HG03039 (cell line): ENCODE data around the gene PLCB4.

Source experiments
- ATAC-seq: cut with Tn5 transposase; IDR thresholded peaks from one replicate; pipeline ENCODE4 v1.9.1; 2021; ENCODE audit warnings: mild to moderate bottlenecking, moderate library complexity; ENCODE audit not compliant: unreplicated experiment

The PLCB4 gene

DNA sequence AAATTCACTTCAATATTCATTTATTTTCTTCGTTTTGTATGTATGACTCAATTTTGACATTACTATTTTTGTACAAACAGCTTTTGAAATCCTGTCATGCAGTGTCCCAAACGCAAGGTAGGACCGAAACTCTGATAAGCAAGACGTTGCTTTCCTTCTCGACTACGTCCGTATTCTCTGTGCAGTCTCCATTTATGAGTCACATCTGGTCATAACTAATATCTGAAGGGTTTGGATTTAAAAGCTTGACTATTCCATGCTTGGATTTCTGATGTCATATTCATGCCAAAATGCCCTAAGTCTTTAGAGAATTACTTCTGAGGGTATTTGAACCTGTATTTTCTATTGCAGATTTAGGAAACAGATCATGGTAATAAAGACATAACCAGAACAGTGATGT lies 407.8 kb downstream of the PLCB4 start:
- ATAC-seq, result no peak

DNA sequence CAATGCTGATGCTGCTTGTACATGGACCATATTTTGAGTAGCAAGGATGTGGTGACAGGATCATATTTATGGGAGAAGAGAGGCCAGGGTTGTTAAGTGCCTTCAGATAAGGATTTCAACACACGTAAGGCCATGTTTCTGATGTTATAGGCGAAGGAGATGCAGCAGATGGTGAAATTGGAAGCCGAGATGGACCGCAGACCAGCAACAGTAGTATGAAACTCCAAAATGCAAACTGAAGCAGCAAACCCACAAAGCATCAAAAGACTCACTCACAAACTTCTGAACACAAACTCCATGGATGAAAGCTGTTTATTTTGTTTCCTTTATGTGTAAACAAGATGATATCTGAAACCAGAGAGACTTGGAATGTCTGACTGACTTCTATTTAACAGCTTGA lies 409.9 kb downstream of the PLCB4 start:
- ATAC-seq, result no peak

DNA sequence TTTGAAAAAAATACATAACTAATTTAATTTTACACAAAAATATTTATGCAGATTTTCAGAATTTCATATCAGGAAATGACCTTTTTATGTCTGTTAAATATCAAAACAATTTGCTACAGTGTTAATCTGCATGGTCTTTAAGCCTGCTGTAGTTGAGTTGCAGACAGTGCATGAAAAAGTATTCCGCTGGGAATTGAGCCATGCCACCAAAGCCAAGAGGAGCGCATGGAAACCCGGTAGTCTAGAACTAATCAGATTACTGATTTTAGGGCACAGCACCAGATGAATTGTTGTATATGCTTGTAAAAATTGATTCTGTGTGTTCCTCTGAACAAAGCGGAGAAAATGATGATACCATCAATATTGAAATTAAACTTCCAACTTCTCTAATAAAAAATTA lies 411.2 kb downstream of the PLCB4 start:
- ATAC-seq, result no peak

DNA sequence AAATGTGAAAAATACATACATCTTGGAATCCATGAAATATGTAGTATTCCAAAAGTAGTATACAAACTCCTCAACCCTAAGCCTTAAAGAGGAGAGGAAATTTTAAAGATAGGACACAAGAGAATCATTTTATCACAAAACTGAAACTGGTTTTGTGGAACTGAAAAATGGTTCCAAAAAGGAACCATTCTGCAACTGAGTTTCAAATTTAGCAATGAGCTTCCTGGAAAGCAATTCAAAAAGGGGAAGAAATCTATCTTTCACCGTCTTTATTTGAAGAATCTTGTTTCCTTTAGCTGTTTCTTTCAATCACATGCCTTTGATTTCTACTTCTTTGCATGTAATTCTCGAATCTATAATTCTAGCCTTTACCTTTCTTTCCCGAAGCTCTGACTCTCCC lies 413.3 kb downstream of the PLCB4 start:
- ATAC-seq, result no peak

DNA sequence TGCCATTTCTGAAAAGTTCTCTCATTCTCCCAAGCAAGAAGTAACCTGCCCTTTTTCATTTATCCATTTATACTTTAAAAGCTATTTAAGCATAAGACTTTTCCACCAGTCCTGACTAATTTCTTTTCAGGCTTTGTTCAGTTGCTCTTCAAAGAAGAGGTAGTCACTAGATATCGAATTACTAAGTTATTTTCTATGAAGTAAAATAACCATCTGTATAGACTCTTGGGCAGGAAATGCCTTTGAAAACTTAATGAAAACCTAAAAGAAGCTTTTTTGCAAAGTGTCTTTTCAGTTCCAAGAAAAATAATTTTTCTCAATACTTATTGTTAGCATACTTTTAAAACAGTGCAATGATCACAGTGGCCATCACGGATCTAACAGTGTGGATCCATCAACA lies 414.2 kb downstream of the PLCB4 start:
- ATAC-seq, result no peak

DNA sequence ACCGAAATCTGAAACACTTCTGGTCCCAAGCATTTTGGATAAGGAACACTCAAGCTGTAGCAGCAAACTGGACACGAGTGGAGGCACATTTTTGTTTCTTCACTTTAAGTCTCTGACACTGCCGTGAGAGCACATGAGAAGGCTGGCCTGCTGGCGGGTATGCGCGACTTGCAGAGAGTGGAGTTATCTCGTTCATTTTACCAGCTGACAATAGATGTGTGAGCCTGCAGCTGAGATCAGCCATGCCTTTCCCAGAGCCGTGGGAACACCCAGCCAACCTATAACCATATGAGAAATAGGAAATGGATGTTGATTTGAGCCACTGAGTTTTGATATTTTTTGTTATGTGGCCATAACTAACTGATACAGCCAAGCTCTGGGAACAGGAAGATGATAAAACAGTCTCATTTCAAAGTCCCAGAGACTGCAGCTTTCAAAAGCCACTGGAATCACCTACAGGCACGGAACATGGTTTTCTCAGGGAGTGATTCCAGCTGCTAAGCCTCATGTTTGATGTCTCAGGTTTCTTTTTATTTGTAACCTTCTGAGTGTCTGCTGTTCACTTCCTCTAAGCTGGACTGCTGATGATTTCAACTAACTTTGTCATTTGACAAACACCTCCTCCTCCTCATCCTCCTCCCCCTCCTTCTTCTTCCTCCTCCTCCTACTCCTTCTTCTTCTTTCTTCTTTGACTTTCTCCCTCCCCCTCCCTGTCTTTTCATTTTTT lies 416.9 kb downstream of the PLCB4 start:
- ATAC-seq, result no peak

DNA sequence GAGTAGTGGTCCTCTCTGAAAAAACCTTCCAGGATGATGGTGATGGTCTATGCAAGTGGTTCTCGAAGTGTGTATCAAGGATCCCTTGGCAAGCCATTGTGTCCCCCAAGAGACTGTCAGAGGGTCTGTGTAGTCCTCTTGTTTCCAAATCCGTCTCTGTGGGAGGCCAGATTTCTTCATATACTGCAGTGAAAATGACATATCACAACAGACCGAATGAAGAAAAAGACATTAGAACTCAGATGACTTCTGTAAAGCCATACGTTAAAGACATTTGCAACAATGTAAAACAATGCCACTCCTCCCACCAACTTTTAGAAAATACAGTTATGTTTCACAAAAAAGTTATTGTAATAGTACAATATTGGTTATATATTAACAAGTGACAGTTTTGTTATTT lies 418.3 kb downstream of the PLCB4 start:
- no peak for ATAC-seq

DNA sequence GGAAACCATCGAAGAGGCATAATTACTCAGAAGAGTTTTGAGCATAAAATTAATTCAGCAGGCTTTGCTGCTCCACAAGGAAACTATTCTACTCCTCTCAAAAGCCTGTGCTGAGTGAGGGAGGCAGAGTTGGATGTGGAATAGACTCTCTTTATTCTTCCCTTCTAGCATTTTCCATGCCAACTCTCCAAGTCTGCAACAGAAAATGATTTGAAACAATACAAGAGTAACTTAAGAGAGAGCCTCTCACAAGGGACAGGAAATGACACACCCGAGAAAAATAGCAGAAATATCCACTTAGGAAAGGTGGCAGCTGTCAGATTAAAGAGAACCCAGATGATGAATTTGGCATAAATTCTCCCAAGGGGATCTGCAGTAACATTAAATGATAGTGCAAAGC lies 419.2 kb downstream of the PLCB4 start:
- no peak for ATAC-seq

DNA sequence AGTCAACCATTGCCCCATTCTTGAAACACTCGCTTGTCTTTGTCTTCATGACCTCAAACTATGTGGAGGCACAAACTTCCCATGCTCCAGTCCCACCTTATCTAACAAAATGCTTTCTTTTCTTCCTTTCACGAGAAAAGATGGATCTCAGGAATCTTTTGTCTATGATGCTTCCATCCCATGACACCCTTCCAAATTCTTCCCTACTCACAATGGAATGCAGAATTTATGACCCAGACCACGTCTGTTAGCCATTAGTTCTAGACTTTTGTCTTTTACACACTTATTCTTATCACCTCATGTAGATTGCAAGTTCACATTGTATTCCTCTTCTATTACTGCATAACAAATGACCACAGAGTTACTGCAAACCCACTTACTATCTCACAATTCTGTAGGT lies 421.3 kb downstream of the PLCB4 start:
- ATAC-seq, result no peak

DNA sequence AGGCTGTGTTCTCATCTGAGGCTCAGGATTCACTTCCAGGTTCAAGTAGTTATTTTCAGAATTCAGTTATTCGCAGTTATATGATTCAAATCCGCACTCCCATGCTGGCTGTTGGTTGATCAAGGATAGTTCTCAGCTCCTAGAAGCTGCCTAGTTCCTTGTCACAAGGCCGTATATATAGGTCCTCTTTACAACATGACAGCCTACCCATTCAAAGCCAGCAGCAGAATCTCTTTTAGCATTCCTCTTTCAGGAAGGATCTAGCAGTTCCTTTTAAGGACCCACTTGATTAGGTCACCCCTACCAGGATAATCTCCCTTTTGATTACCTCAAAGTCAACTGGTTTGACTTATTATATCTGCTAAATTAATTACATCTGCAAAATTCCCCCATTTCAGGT lies 421.7 kb downstream of the PLCB4 start:
- no peak for ATAC-seq

DNA sequence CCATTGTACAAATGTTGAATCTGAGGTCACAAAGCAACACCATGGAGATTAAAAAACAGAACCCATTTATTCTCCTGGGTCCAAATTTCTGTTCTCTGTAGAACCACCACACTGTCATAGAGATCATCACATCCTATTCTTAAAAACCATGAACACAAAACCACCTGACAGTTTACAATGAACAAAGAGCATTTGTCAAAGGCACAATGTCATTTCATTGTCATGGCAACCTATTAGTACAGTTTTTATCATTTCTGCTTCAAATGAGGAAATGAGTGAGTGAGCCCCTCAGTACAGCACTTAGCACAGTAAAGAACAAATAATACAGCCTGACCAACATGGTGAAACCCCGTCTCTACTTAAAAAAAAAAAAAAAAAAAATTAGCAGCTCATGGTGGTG lies 422.4 kb downstream of the PLCB4 start:
- no peak for ATAC-seq

DNA sequence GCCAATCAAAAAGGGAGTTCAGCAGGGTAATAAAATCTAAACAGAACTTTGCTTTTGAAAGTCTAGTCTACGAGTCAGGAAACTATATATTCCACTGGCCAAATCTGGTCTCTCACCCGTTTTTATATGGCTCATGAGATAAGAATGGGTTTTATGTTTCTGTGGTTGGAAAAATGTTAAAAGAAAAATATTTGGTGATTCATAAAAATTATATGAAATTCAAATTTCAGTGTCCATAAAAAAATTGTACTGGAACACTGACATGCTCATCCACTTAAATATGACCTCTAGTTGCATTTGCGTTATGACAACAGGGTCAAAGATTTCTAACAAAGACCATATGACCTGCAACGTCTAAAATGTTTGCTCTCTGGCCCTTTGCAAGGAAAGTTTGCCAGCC lies 423.2 kb downstream of the PLCB4 start:
- ATAC-seq, result no peak

DNA sequence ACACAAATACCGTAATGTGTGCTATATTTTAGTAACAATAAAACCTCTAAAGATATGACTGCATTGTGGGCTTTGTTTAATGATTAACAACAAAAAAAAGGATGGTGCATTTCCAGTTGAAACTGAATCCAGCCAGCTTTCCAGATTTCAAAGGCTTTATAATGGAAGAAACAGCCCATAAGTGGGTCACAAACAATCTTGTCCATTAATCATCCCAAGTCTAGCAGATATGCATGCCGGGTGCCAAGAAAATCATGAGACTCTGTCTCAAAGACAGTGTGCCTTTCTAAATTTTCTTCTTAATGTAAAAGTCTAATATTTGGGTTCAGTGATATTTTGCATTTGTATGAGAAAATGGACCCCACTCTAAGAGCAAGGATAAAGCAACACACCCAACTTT lies 424.9 kb downstream of the PLCB4 start:
- no peak for ATAC-seq

DNA sequence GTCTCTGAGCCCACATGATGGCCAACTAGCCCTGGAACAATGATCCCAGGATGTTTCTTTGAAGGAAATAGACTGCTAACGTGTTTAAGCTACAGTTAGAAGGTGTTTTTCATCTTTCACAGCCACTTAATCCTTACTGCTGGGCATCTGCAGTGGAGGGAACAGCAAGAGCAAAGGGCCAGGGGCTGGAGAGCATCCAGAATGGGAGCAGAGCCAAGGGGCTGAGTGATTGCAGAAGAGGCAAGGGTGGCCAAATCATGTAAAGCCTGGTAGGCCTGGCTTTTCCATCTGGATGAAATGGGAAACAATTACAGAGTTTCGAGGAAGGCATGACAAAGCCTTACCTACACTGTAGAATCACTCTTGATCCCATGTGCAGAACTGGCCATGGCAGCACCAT lies 426.8 kb downstream of the PLCB4 start:
- ATAC-seq, result no peak

DNA sequence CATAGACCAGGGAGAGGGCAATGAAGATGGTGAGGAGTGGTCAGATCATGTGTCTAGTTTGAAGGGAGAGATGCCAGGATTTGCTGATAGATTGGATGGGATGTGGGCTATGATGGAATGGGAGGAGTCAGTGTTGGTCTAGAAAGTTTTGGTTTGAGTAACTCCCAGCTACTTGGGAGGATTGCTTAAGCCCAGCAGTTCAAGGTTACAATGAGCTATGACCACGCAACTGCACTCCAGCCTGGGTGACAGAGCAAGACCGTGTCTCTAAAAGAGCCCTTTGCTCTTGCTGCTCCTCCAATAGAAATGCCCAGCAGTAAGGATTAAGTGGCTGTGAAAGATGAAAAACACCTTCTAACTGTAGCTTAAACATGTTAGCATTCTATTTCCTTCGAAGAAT lies 427.3 kb downstream of the PLCB4 start:
- no peak for ATAC-seq

DNA sequence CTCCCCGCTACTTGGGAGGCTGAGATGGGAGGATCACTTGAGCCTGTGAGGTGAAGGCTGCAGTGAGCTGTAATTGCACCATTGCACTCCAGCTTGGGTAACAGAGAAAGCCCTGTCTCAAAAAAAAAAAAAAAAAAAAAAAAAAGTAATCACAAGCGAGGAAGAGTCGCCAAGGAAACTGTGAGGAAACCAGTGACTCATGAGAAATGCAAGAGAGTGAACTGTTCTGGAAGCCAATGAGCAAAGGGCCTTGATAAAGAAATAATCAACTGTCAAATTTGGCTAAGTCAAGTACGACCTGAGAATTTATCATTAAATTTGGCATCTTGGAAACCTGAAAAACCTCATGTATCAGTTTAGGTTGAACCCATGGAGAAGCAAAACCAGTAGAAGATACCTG lies 429.4 kb downstream of the PLCB4 start:
- ATAC-seq, result no peak

DNA sequence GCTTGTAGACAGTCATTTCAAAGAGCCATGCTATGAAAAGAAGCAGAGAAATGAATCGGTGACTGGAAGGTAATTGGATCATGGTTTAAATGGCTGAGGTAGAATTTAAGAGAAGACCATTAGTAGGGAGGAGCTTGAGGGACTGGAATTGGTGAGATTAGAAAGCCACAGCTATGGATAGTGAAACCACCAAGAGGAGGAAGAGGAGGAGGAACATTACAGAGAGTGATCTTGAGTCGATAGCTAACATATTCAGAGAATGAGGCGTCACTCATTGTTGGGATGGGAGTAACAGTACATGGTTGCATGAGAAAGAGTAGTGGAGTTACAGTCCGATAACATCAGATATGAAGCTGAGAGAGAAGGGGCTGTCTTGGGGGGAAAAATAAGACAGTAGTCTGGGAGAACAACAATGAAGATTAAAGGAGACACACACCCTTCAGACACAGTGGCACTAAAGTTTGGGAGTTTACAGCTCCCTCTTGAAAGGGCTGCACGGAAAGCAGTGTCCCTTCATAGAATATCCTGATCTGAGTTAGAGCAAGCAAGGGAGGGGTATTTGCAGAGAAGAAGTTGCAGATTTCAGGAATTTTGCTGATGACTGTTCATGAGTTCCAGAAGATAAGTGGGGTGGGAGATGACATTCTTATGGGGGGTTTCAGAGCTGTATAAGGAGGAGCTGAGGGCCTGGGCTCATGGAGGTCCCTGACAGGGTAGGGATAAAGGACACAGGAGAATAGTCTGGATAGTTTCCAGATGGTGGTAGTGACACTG lies 430.4 kb downstream of the PLCB4 start:
- no peak for ATAC-seq

DNA sequence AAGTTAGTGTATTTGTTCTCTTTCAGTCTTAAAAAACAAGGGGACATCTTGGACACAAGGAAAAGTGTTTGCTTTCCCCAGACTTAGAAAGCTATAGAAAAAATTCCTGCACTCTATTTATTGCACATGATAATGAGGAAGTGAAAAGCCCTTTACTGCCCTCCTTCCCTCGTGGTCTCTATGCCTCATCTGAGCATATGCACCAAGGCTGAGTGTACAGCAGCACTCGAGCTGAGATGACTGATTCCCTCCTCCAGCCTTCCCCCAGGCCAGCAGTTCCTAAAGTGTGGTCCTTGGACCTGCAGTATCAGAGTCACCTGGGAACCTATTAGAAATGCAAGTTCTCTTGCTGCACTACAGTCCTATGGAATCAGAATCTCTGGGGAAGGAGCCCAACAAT lies 431.2 kb downstream of the PLCB4 start:
- ATAC-seq, result peak; percentile 64

DNA sequence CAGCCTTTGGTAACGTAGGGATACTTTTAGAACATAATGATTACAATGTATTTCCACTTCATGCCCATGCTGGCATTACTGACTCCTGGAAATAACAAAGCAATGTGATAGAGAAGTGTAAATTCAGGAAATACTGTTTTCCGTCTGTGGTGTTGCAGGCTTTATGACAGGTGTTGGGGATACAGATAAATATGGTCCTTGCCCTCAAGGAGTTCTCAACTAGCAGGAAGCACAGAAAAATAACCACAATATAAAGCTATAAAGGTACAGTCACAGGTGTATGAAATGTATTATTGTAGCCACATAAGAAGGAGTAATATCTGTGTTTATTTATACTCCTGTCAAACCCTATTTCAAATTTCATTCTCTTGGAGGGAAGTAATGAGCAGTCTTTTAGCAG lies 432.6 kb downstream of the PLCB4 start:
- ATAC-seq, result no peak

DNA sequence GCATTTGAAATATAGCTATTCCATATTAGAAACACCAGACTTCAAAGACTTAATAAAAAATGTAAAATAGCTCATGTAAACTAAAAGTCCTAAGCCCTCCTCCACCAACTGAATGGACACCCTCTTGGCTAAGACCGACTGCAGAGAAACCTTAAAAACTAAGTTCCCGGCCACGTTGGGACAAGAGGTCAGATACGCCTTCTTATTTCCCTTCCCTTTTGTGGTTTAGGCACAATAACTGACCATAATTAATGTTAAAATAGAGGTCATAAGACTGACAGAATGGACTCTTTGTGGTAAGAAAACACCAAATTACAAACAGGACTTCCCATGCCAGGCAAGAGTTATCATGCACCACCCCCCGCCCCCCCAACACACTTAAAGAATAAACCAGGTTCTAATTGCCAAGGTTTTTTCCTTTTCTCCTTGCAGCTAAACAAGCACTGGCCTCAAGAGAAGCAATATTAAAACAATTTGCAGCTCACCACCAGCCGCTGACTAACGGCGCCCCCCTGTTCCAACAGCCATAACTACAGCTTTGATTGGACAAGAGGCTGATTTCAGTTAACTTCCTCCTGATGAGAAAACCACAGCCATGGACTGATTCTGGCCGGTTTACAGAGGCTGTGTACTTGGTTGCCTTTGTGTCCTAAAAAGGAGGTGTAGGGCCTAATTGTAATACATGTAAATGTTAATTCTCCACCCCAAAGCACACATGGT lies 434.8 kb downstream of the PLCB4 start:
- ATAC-seq, result no peak

DNA sequence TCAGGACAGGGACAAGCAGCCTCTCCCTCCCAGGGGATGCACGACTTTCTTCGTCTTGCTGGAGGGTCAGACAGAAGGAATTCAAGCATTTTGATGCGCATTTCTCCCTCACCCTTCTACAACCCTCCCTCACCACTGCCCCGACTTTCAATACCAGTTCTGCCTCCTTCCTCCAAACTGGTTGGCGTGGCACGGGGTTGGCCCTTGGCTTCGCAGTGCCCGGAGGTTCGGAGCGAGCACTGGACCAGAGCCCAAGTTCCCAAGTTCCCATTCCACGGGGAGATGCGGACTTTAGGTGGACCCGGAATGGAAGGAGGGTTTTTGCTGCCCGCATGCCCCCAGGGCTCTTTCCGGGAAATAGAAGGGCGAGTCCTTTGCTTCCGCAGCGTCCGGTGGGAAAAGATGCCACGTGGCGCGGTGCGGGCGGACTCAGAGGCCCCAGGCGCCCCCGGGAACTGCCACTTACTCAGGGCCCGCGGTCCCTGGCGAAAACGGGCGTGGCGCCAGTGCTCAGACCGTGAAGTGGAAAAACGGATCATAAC lies 437.5 kb downstream of the PLCB4 start:
- no peak for ATAC-seq

DNA sequence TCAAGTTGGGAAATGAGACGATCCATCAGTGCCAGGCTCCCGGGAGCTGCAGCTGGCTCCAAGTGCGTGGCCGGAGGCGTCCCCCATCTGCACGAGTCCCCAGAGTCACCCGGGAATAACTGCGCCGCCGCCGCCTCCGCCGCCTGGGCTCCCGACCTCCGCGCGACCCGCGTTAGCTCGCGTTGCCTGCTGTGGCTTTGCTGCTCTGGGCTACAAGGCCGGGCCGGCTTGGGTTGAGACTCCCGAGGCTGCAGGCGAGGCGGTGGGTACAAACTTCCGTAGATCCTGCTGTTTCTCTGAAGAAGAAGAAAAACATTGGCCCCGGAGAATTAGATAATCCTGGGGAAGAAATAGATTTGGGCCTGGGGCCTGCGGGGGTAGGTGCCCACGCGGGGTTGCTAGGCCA lies 438.1 kb downstream of the PLCB4 start:
- ATAC-seq, result no peak
